ENCODE data around the gene NPHP3.
"Not testable (repeated sequence)": the region's sequence is repeated elsewhere in the genome, so short reads cannot be mapped to it uniquely, and the experiment has no call there.

Gene NPHP3

DNA sequence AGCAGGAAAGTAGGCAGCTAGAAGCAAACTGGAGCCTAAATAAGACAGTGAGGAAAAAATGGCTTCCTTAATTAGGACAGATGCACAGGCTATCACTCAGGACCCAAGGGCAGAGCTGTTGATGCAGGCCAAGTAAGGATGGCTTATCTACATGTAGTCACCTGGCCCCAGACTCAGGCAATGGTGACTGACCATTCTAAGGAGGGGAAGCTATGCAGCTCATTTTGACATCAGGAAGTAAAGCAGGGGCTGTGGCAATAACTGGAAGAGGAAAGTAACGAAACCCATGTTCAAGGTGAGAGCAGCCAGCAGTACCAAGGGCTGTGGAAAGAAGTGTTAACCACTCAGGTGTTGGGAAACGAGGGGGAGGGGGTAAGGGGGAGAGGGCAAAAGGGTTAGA, 78.8 kb downstream of the NPHP3 start:
- H3K4me2 ChIP-seq (ENCODE audit: low read depth, low read length, poor library complexity, severe bottlenecking) = no peak overlapping the region
- no peaks in the 10 kb centered on the region for H4K20me1 ChIP-seq (ENCODE audit: low read depth, low read length)
- 0 out of 2 replicates have a peak, but pooled peaks cover 4% of the 10 kb centered on the region for H3F3A ChIP-seq (ENCODE audit: insufficient read depth)
- H3K9me2 ChIP-seq (replicated peaks; ENCODE audit: insufficient read depth, low read length) = no peaks in the 10 kb centered on the region
- no peak overlapping the region for H3K9ac ChIP-seq (ENCODE audit: low read length)
- H3K79me2 ChIP-seq (ENCODE audit: insufficient read depth, low read length) = no peaks in the 10 kb centered on the region
- H3K9me3 ChIP-seq (ENCODE audit: insufficient read depth, low read length) = no peaks in the 10 kb centered on the region
- H3K27ac ChIP-seq (ENCODE audit: low read depth, low read length) = no peak overlapping the region
- H3K4me3 ChIP-seq (ENCODE audit: insufficient read depth, low read length, poor library complexity, severe bottlenecking) = no peak overlapping the region
- no peaks in the 10 kb centered on the region for H3K27me3 ChIP-seq (ENCODE audit: low read length)
- H3K36me3 ChIP-seq (ENCODE audit: low read length) = no peaks in the 10 kb centered on the region
- no peak overlapping the region for H2AFZ ChIP-seq (ENCODE audit: low read depth, low read length, severe bottlenecking)
- TF ChIP-seq, protein P1, sequence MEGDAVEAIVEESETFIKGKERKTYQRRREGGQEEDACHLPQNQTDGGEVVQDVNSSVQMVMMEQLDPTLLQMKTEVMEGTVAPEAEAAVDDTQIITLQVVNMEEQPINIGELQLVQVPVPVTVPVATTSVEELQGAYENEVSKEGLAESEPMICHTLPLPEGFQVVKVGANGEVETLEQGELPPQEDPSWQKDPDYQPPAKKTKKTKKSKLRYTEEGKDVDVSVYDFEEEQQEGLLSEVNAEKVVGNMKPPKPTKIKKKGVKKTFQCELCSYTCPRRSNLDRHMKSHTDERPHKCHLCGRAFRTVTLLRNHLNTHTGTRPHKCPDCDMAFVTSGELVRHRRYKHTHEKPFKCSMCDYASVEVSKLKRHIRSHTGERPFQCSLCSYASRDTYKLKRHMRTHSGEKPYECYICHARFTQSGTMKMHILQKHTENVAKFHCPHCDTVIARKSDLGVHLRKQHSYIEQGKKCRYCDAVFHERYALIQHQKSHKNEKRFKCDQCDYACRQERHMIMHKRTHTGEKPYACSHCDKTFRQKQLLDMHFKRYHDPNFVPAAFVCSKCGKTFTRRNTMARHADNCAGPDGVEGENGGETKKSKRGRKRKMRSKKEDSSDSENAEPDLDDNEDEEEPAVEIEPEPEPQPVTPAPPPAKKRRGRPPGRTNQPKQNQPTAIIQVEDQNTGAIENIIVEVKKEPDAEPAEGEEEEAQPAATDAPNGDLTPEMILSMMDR (IDR thresholded peaks at IDR 0.05; ENCODE audit: insufficient read depth, low read length, poor library complexity, severe bottlenecking) = no peak
- no peak for TF ChIP-seq EZH2phosphoT487 (conservative IDR thresholded peaks at IDR 0.05; ENCODE audit: low read length)

DNA sequence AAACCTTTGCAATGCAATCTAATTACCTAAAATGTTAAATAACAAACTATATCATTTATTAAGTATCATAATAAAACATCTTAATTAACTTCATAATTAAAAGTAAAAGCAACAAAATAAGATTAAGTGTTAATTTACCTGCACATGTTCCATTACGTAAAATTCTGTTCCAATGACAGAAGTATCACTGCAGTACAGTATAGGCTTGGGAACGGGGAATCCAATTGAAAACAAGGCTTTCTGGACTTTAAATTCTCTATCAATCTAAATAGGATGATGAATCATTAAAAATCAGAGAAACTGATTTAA, 79.7 kb downstream of the NPHP3 start:
- Histone ChIP-seq H3K9ac (ENCODE audit: low read length) (no peak overlapping the region), H3F3A (ENCODE audit: insufficient read depth) (0 out of 2 replicates have a peak, but pooled peaks cover 4% of the 10 kb centered on the region), H4K20me1 (ENCODE audit: low read depth, low read length) (no peaks in the 10 kb centered on the region), H2AFZ (ENCODE audit: low read depth, low read length, severe bottlenecking) (no peak overlapping the region), H3K36me3 (ENCODE audit: low read length) (0 out of 2 replicates have a peak, but pooled peaks cover 7% of the 10 kb centered on the region), H3K9me2 (replicated peaks; ENCODE audit: insufficient read depth, low read length) (no peaks in the 10 kb centered on the region), H3K4me3 (ENCODE audit: insufficient read depth, low read length, poor library complexity, severe bottlenecking) (no peak overlapping the region), H3K4me2 (ENCODE audit: low read depth, low read length, poor library complexity, severe bottlenecking) (no peak overlapping the region), H3K27me3 (ENCODE audit: low read length) (no peaks in the 10 kb centered on the region), H3K79me2 (ENCODE audit: insufficient read depth, low read length) (no peaks in the 10 kb centered on the region), H3K9me3 (ENCODE audit: insufficient read depth, low read length) (no peaks in the 10 kb centered on the region), H3K27ac (ENCODE audit: low read depth, low read length) (no peak overlapping the region)
- TF ChIP-seq, protein P1 (IDR thresholded peaks at IDR 0.05; ENCODE audit: insufficient read depth, low read length, poor library complexity, severe bottlenecking) = no peak
- TF ChIP-seq EZH2phosphoT487 (conservative IDR thresholded peaks at IDR 0.05; ENCODE audit: low read length) = no peak

DNA sequence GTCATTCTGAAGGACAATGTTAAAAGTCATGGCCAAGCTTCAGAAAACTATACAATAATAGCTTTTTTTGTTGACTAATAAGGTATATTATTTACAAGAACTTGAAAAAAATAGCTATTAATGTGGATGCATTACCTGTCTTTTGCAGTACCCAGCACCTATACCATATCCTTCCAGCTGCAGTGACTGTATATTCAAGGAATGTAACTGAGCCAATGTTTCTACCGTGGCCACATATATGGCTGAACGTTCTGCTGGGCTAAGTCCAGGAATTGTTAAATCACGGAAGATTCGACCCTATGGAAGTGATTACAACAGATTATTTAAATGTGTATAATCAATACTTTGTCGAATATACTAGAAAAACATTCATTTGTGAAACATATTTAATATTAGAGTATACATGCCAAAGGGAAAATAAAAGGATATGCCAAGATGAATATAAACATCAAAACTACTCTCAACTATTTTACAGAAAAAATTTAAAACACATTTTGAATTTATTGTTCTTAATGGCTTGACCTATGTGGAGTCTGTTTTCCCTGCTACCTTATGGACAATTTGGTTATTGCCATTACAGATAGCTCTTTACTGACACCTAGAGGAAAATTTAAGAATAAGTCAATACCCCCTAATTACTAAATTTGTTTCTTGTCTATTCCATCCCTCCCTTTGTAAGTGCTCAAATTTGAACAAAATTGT, 80.2 kb downstream of the NPHP3 start:
- Histone ChIP-seq H4K20me1 (ENCODE audit: low read depth, low read length) (no peaks in the 10 kb centered on the region), H3K27me3 (ENCODE audit: low read length) (no peaks in the 10 kb centered on the region), H3K4me2 (ENCODE audit: low read depth, low read length, poor library complexity, severe bottlenecking) (no peak overlapping the region), H2AFZ (ENCODE audit: low read depth, low read length, severe bottlenecking) (no peak overlapping the region), H3K9me3 (ENCODE audit: insufficient read depth, low read length) (no peaks in the 10 kb centered on the region), H3K4me3 (ENCODE audit: insufficient read depth, low read length, poor library complexity, severe bottlenecking) (no peak overlapping the region), H3K27ac (ENCODE audit: low read depth, low read length) (no peak overlapping the region), H3K36me3 (ENCODE audit: low read length) (0 out of 2 replicates have a peak, but pooled peaks cover 8% of the 10 kb centered on the region), H3K79me2 (ENCODE audit: insufficient read depth, low read length) (no peaks in the 10 kb centered on the region), H3F3A (ENCODE audit: insufficient read depth) (0 out of 2 replicates have a peak, but pooled peaks cover 4% of the 10 kb centered on the region), H3K9ac (ENCODE audit: low read length) (no peak overlapping the region), H3K9me2 (replicated peaks; ENCODE audit: insufficient read depth, low read length) (no peaks in the 10 kb centered on the region)
- no peak for TF ChIP-seq EZH2phosphoT487 (conservative IDR thresholded peaks at IDR 0.05; ENCODE audit: low read length)
- TF ChIP-seq, protein P1 (IDR thresholded peaks at IDR 0.05; ENCODE audit: insufficient read depth, low read length, poor library complexity, severe bottlenecking) = peak; percentile 44

DNA sequence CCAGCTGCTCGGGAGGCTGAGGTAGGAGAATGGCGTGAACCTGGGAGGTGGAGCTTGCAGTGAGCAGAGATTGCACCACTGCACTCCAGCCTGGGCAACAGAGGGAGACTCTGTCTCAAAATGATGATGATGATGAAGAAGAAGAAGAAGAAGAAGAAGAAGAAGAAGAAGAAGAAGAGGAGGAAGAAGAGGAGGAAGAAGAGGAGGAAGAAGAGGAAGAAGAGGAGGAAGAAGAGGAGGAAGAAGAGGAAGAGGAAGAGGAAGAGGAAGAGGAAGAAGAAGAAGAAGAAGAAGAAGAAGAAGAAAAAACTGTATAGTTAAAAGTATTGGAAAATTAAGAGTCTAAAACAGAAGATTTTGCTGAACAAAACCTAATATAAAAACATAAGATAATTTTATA, 80.8 kb downstream of the NPHP3 start:
- not testable (repeated sequence) for H3K9me2 ChIP-seq (replicated peaks; ENCODE audit: insufficient read depth, low read length); H4K20me1 ChIP-seq (ENCODE audit: low read depth, low read length); H3K27ac ChIP-seq (ENCODE audit: low read depth, low read length); H3K4me3 ChIP-seq (ENCODE audit: insufficient read depth, low read length, poor library complexity, severe bottlenecking); H2AFZ ChIP-seq (ENCODE audit: low read depth, low read length, severe bottlenecking); H3K27me3 ChIP-seq (ENCODE audit: low read length); H3K4me2 ChIP-seq (ENCODE audit: low read depth, low read length, poor library complexity, severe bottlenecking); H3K9ac ChIP-seq (ENCODE audit: low read length); H3K36me3 ChIP-seq (ENCODE audit: low read length); H3K79me2 ChIP-seq (ENCODE audit: insufficient read depth, low read length); H3K9me3 ChIP-seq (ENCODE audit: insufficient read depth, low read length); H3F3A ChIP-seq (ENCODE audit: insufficient read depth)

Data from SU-DHL-6 (cell line).